T47D (cell line): ENCODE data around the gene HES5.

Experiments
- DNase-seq, 2 experiments: peaks; one replicate each; pipeline versions ENCODE4 v3.0.0 to v3.0.0-alpha.2; 2011 to 2012; ENCODE audit warnings: low read depth in 1 of 2, low spot score in 1 of 2
- JUND ChIP-seq: IDR thresholded peaks from 2 replicates; pipeline ENCODE4 v1.6.1; 2012; ENCODE audit warnings: low read depth
- in situ Hi-C: cut with HindIII; loops from 2 replicates; pipeline ENCODE4 v1.10.0; 2016; ENCODE audit warnings: low sequenced_read_pairs, low pct_unique_long_range_greater_than_20kb

The HES5 gene

GRCh38 chr1:2566101-2567045 is 36.3 kb upstream of the HES5 start:
- no peak for TF ChIP-seq JUND
- DNase-seq = no peak
- in situ Hi-C loops = no loop called here

GRCh38 chr1:2564815-2565374 is 34.8 kb upstream of the HES5 start:
- TF ChIP-seq JUND = no peak
- DNase-seq = no peak
- in situ Hi-C loops = no loop called here

GRCh38 chr1:2564006-2564814 is 34.1 kb upstream of the HES5 start:
- DNase-seq = no peak
- no peak for TF ChIP-seq JUND
- in situ Hi-C loops = no loop called here

- in situ Hi-C loops = no loop called here
- DNase-seq = no peak
- no peak for TF ChIP-seq JUND
Measured at GRCh38 chr1:2563205-2563604, 33.1 kb upstream of the HES5 start.

GRCh38 chr1:2561898-2562895 is 32.1 kb upstream of the HES5 start:
- in situ Hi-C loops = no loop called here
- no peak for DNase-seq
- TF ChIP-seq JUND = no peak

GRCh38 chr1:2561446-2561845 is 31.4 kb upstream of the HES5 start:
- no peak for TF ChIP-seq JUND
- in situ Hi-C loops = no loop called here
- no peak for DNase-seq

GRCh38 chr1:2560299-2561073 is 30.4 kb upstream of the HES5 start:
- no peak for DNase-seq
- no peak for TF ChIP-seq JUND
- in situ Hi-C loops = no loop called here

- TF ChIP-seq JUND = no peak
- in situ Hi-C loops = no loop called here
- no peak for DNase-seq
Measured at GRCh38 chr1:2559509-2560298, 29.6 kb upstream of the HES5 start.

- TF ChIP-seq JUND = no peak
- no peak for DNase-seq
Measured at GRCh38 chr1:2558861-2559260, 28.8 kb upstream of the HES5 start.

GRCh38 chr1:2558420-2558819 is 28.4 kb upstream of the HES5 start:
- TF ChIP-seq JUND = no peak
- in situ Hi-C loops = no loop called here
- DNase-seq = no peak

More at GRCh38 chr1:2558861-2559260, 28.8 kb upstream of the HES5 start:
- in situ Hi-C loops = no loop called here
